H9 (cell line): ENCODE measurements around the gene CD7. TPM values are rescaled to one million over a fixed set of nuclear protein-coding genes. Genes with fewer than 3 reads are reported as not detected.

Source experiments
- DNase-seq: peaks from one replicate; pipeline ENCODE4 v3.0.0-alpha.2; 2017
- H2AFZ ChIP-seq: one replicate; pipeline ENCODE4 v1.6.1; 2013; ENCODE audit warnings: mild to moderate bottlenecking, low read length, control low read depth, moderate library complexity
- H2AK5ac ChIP-seq: 2 replicates; pipeline ENCODE4 v1.6.1; 2013; ENCODE audit warnings: low read length, control low read depth, mixed read lengths; ENCODE audit not compliant: insufficient read length
- H2BK120ac ChIP-seq: one replicate; pipeline ENCODE4 v1.6.1; 2013; ENCODE audit warnings: low read depth, mild to moderate bottlenecking, low read length, control low read depth, inconsistent platforms; ENCODE audit not compliant: poor library complexity, severe bottlenecking
- H2BK12ac ChIP-seq: 2 replicates; pipeline ENCODE4 v1.6.1; 2013; ENCODE audit warnings: low read length, control low read depth, mixed read lengths, low read depth; ENCODE audit not compliant: insufficient read length
- H2BK15ac ChIP-seq: 2 replicates; pipeline ENCODE4 v1.6.1; 2013; ENCODE audit warnings: low read depth, low read length, control low read depth
- H2BK20ac ChIP-seq: one replicate; pipeline ENCODE4 v1.6.1; 2013; ENCODE audit warnings: low read depth, mild to moderate bottlenecking, low read length, control low read depth, inconsistent platforms; ENCODE audit not compliant: poor library complexity, severe bottlenecking
- H2BK5ac ChIP-seq: 2 replicates; pipeline ENCODE4 v1.6.1; 2013; ENCODE audit warnings: low read length, control low read depth, mixed read lengths; ENCODE audit not compliant: insufficient read length
- H3K14ac ChIP-seq: 2 replicates; pipeline ENCODE4 v1.6.1; 2013; ENCODE audit warnings: low read length, control low read depth; ENCODE audit not compliant: insufficient read depth
- H3K18ac ChIP-seq: 2 replicates; pipeline ENCODE4 v1.6.1; 2013; ENCODE audit warnings: low read depth, mild to moderate bottlenecking, mixed read lengths, low read length, control low read depth; ENCODE audit not compliant: insufficient read length
- H3K23ac ChIP-seq: 2 replicates; pipeline ENCODE4 v1.6.1; 2013; ENCODE audit warnings: low read length, control low read depth, mixed read lengths, low read depth; ENCODE audit not compliant: insufficient read length
- H3K23me2 ChIP-seq: 2 replicates; pipeline ENCODE4 v1.6.1; 2013; ENCODE audit warnings: low read depth, mild to moderate bottlenecking, mixed read lengths, low read length, control low read depth; ENCODE audit not compliant: insufficient read length, poor library complexity, severe bottlenecking
- H3K27ac ChIP-seq: 2 replicates; pipeline ENCODE4 v1.5.1; 2013; ENCODE audit warnings: low read length, control low read depth, mixed read lengths, low read depth; ENCODE audit not compliant: insufficient read length
- H3K27me3 ChIP-seq: 2 replicates; pipeline ENCODE4 v1.6.1; 2013; ENCODE audit warnings: low read length, control low read depth, inconsistent platforms; ENCODE audit not compliant: insufficient read depth
- H3K4ac ChIP-seq: 2 replicates; pipeline ENCODE4 v1.6.1; 2013; ENCODE audit warnings: low read depth, mild to moderate bottlenecking, control low read depth, inconsistent platforms, low read length, moderate library complexity
- H3K4me1 ChIP-seq: 2 replicates; pipeline ENCODE4 v1.6.1; 2013; ENCODE audit warnings: low read length, control low read depth, inconsistent platforms; ENCODE audit not compliant: insufficient read depth
- H3K4me2 ChIP-seq: 2 replicates; pipeline ENCODE4 v1.6.1; 2013; ENCODE audit warnings: low read length, control low read depth, mixed read lengths; ENCODE audit not compliant: insufficient read length, insufficient read depth
- H3K56ac ChIP-seq: 2 replicates; pipeline ENCODE4 v1.6.1; 2013; ENCODE audit warnings: low read depth, mild to moderate bottlenecking, mixed read lengths, low read length, control low read depth; ENCODE audit not compliant: insufficient read length
- H3K79me1 ChIP-seq: 2 replicates; pipeline ENCODE4 v1.6.1; 2013; ENCODE audit warnings: low read depth, mild to moderate bottlenecking, moderate library complexity, low read length, control low read depth, inconsistent platforms; ENCODE audit not compliant: insufficient read depth, poor library complexity, severe bottlenecking
- H3K79me2 ChIP-seq: 2 replicates; pipeline ENCODE4 v1.6.1; 2013; ENCODE audit warnings: low read length, control low read depth, inconsistent platforms; ENCODE audit not compliant: insufficient read depth
- H3K9ac ChIP-seq: 2 replicates; pipeline ENCODE4 v1.6.1; 2013; ENCODE audit warnings: low read length, control low read depth, mixed read lengths; ENCODE audit not compliant: insufficient read length; ENCODE audit errors: extremely low read depth
- H3K9me3 ChIP-seq: one replicate; pipeline ENCODE4 v1.6.1; 2013; ENCODE audit warnings: low read depth, low read length, inconsistent platforms; ENCODE audit not compliant: control insufficient read depth
- H3T11ph ChIP-seq: one replicate; pipeline ENCODE4 v1.6.1; 2013; ENCODE audit warnings: mild to moderate bottlenecking, low read length, control low read depth, inconsistent platforms
- H4K20me1 ChIP-seq: one replicate; pipeline ENCODE4 v1.6.1; 2013; ENCODE audit not compliant: control insufficient read depth, insufficient read length, insufficient read depth
- H4K5ac ChIP-seq: 2 replicates; pipeline ENCODE4 v1.6.1; 2013; ENCODE audit warnings: low read depth, mild to moderate bottlenecking, mixed read lengths, low read length, control low read depth; ENCODE audit not compliant: insufficient read length
- H4K8ac ChIP-seq: replicated peaks from 2 replicates; pipeline ENCODE4 v1.6.1; 2013; ENCODE audit warnings: low read length, control low read depth, mixed read lengths, low read depth; ENCODE audit not compliant: insufficient read length
- H4K91ac ChIP-seq: 2 replicates; pipeline ENCODE4 v1.6.1; 2013; ENCODE audit warnings: low read depth, mild to moderate bottlenecking, moderate library complexity, mixed read lengths, low read length, control low read depth; ENCODE audit not compliant: insufficient read length
- H3K27ac Mint-ChIP-seq, 3 experiments: 2 replicates in 2 of 3; 3 replicates in 1 of 3; pipeline ENCODE4 v1.8.0; 2020 to 2021; ENCODE audit warnings: mixed read lengths in 3 of 3, mild to moderate bottlenecking in 1 of 3, moderate library complexity in 1 of 3
- H3K27me3 Mint-ChIP-seq: 2 replicates; pipeline ENCODE4 v1.8.0; 2021; ENCODE audit warnings: low read depth, mild to moderate bottlenecking, moderate library complexity, mixed read lengths
- H3K36me3 Mint-ChIP-seq, 3 experiments: 2 replicates in 2 of 3; 3 replicates in 1 of 3; pipeline ENCODE4 v1.8.0; 2020 to 2021; ENCODE audit warnings: low read depth in 3 of 3, mixed read lengths in 3 of 3; ENCODE audit not compliant: insufficient read depth in 1 of 3
- H3K4me1 Mint-ChIP-seq, 2 experiments: 2 replicates each; pipeline ENCODE4 v1.8.0; 2020; ENCODE audit warnings: mixed read lengths in 2 of 2
- H3K4me3 Mint-ChIP-seq, 2 experiments: 2 replicates in 1 of 2; 3 replicates in 1 of 2; pipeline ENCODE4 v1.8.0; 2020 to 2021; ENCODE audit warnings: mild to moderate bottlenecking in 2 of 2, mixed read lengths in 2 of 2, moderate library complexity in 1 of 2
- H3K9me3 Mint-ChIP-seq, 2 experiments: 2 replicates in 1 of 2; 3 replicates in 1 of 2; pipeline ENCODE4 v1.8.0; 2020; ENCODE audit warnings: mild to moderate bottlenecking in 2 of 2, mixed read lengths in 2 of 2, moderate library complexity in 1 of 2
- CTCF ChIP-seq: fragments of 200-600 bp; sonication (generic); conservative IDR thresholded peaks from 3 replicates; pipeline ENCODE4 v1.8.0; 2021; ENCODE audit warnings: antibody characterized with exemption, mild to moderate bottlenecking
- WGBS: extraction: QIAGEN DNeasy Blood & Tissue Kit; methylation state at CpG from one replicate; pipeline ENCODE4 v1.1.7; 2013; ENCODE audit warnings: missing lambda C conversion rate, low lambda C conversion rate, mixed read lengths; ENCODE audit not compliant: insufficient read length; ENCODE audit errors: extremely low coverage; 5-methylcytosine and 5-hydroxymethylcytosine counted together
- total RNA-seq: library from RNA; stranded (reverse); gene quantifications from 2 replicates; pipeline ENCODE4 v1.2.1, GENCODE V29; 2021

CD7 gene
- total RNA-seq, 1 experiment from 2014 or later, result 0.35 TPM

- Histone ChIP-seq H2BK120ac (no peak overlapping the region), H3K4ac (no peak overlapping the region), H3K23me2 (peaks cover 3% of the 10 kb centered on the region), H3K4me1 (no peaks in the 10 kb centered on the region), H4K8ac (no peak overlapping the region), H2AK5ac (no peak overlapping the region), H2BK15ac (no peak overlapping the region), H3K9ac (no peak overlapping the region), H2BK12ac (no peak overlapping the region), H2BK20ac (no peak overlapping the region), H2BK5ac (no peak overlapping the region), H3K27me3 (no peaks in the 10 kb centered on the region), H3K9me3 (no peaks in the 10 kb centered on the region), H3K79me2 (no peaks in the 10 kb centered on the region), H3K14ac (no peak overlapping the region), H4K5ac (no peak overlapping the region), H4K20me1 (peaks cover 6% of the 10 kb centered on the region), H3K4me2 (no peak overlapping the region), H3K56ac (no peak overlapping the region), H4K91ac (no peak overlapping the region), H3K18ac (no peak overlapping the region), H2AFZ (no peak overlapping the region), H3K23ac (no peak overlapping the region), H3K27ac (no peak overlapping the region), H3K79me1 (no peaks in the 10 kb centered on the region), H3T11ph (no peak overlapping the region)
- H3K27me3 Mint-ChIP-seq, result peaks cover 22% of the 10 kb centered on the region
- H3K27ac Mint-ChIP-seq, result no peak overlapping the region; a peak in 1 of 7 replicates
- WGBS, result no CpG with 5 or more reads among the region's 35 CpGs
- H3K36me3 Mint-ChIP-seq, result no peaks in the 10 kb centered on the region; a peak in 1 of 7 replicates
- DNase-seq, result no peak
- H3K9me3 Mint-ChIP-seq, result no peaks in the 10 kb centered on the region
- no peak overlapping the region for H3K4me3 Mint-ChIP-seq
- TF ChIP-seq CTCF, result no peak
- peaks cover 5 to 17% of the 10 kb centered on the region in 2 experiments for H3K4me1 Mint-ChIP-seq
Observed at GRCh38 chr17:82319619-82320062, 2.2 kb upstream of the CD7 start.
